ENCODE results near the gene FAM193A.

Gene FAM193A

DNA sequence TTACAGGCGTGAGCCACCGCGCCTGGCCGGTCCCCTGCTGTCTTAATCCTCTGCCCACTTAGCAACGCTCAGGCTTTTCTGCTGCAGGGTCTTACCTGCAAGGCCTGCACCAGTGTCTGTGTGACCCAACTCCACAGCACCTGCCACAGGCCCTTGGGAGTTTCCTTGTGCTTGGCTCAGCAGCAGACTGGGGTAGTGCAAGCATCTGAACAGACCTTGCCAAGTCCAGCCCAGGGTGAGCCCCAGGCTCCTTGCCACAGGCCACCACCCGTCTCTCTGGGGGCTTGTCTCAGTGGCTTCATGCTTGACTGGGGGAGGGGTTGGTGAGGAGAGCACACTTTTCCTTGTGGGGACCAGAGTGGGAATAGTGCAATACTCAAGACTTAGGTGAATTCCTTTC lies 87.0 kb downstream of the FAM193A start:
- ATAC-seq (ENCODE audit: low read depth), result no peak
- Histone ChIP-seq H3K4me3 (ENCODE audit: severe bottlenecking) (no peak overlapping the region), H3K9me3 (ENCODE audit: severe bottlenecking) (no peaks in the 10 kb centered on the region), H3K27me3 (ENCODE audit: insufficient read depth, poor library complexity, severe bottlenecking) (no peaks in the 10 kb centered on the region), H3K36me3 (ENCODE audit: low read depth) (peaks cover 20% of the 10 kb centered on the region), H3K4me1 (ENCODE audit: insufficient read depth, poor library complexity, severe bottlenecking) (peaks cover 5% of the 10 kb centered on the region), H3K27ac (ENCODE audit: poor library complexity, severe bottlenecking) (no peak overlapping the region)
- TF ChIP-seq, protein P1, sequence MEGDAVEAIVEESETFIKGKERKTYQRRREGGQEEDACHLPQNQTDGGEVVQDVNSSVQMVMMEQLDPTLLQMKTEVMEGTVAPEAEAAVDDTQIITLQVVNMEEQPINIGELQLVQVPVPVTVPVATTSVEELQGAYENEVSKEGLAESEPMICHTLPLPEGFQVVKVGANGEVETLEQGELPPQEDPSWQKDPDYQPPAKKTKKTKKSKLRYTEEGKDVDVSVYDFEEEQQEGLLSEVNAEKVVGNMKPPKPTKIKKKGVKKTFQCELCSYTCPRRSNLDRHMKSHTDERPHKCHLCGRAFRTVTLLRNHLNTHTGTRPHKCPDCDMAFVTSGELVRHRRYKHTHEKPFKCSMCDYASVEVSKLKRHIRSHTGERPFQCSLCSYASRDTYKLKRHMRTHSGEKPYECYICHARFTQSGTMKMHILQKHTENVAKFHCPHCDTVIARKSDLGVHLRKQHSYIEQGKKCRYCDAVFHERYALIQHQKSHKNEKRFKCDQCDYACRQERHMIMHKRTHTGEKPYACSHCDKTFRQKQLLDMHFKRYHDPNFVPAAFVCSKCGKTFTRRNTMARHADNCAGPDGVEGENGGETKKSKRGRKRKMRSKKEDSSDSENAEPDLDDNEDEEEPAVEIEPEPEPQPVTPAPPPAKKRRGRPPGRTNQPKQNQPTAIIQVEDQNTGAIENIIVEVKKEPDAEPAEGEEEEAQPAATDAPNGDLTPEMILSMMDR (IDR thresholded peaks at IDR 0.05; ENCODE audit: poor library complexity, severe bottlenecking), result no peak
- no peak for DNase-seq (ENCODE audit: low spot score)

DNA sequence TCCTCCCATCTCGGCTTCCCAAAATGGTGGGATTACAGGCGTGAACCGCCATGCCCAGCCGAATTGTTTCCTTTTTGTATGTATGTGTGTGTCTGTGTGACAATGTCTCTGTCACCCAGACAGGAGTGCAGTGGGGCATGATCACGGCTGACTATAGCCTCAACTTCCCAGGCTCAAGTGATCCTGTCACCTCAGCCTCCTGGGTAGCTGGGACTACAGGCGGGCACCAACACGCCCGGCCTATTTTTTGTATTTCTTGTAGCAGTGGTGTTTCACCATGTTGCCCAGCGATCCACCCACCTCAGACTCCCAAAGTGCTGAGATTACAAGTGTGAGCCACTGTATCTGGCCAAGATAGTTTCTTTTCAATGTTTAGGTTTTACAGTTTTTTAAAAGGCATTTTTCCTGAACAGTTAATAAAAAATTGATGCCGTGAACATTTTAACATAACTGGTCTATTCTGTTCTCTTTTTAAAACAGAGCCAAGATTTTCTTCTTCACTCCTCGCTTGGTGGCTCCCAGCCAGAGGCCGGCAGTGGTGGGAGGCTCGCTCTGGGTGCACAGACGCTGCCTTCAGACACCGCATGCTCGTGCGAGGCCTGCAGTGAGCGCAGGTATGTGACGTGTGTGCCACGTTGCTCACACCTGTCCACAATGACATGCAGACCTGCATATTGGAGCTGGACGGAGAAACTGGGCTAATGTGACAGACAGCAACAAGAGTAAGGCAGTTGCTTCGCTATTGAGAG lies 88.5 kb downstream of the FAM193A start:
- ATAC-seq (ENCODE audit: low read depth), result no peak; the same call in 2 of the 3 replicates
- Histone ChIP-seq H3K27me3 (ENCODE audit: insufficient read depth, poor library complexity, severe bottlenecking) (no peaks in the 10 kb centered on the region), H3K4me1 (ENCODE audit: insufficient read depth, poor library complexity, severe bottlenecking) (peaks cover 5% of the 10 kb centered on the region), H3K27ac (ENCODE audit: poor library complexity, severe bottlenecking) (no peak overlapping the region), H3K9me3 (ENCODE audit: severe bottlenecking) (no peaks in the 10 kb centered on the region), H3K36me3 (ENCODE audit: low read depth) (peaks cover 22% of the 10 kb centered on the region), H3K4me3 (ENCODE audit: severe bottlenecking) (no peak overlapping the region)
- TF ChIP-seq, protein P1 (IDR thresholded peaks at IDR 0.05; ENCODE audit: poor library complexity, severe bottlenecking), result no peak
- DNase-seq (ENCODE audit: low spot score), result no peak

DNA sequence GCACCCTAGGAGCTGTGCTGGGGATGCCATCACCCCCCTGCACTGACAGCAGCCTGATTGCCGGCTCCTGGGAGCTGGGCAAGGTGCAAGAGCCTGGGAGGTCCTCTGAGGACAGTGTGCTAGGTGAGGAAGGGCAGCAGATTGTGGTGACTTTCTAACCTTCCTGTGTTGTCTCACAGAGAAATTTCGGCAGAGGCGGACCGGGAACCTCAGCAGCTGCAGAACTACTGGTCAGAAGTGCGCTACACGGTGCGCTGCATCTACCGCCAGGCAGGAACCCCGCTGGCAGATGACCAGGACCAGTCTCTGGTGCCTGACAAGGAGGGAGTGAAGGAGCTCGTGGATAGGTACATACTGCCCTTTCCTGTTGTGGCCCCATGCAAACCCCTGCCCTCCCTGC lies 89.8 kb downstream of the FAM193A start:
- no peaks in the 10 kb centered on the region for H3K9me3 ChIP-seq (ENCODE audit: severe bottlenecking)
- H3K4me3 ChIP-seq (ENCODE audit: severe bottlenecking), result no peak overlapping the region
- peaks cover 33% of the 10 kb centered on the region for H3K36me3 ChIP-seq (ENCODE audit: low read depth)
- TF ChIP-seq, protein P1 (IDR thresholded peaks at IDR 0.05; ENCODE audit: poor library complexity, severe bottlenecking), result no peak
- ATAC-seq (ENCODE audit: low read depth) (no peak), DNase-seq (ENCODE audit: low spot score) (no peak)
- no peaks in the 10 kb centered on the region for H3K27me3 ChIP-seq (ENCODE audit: insufficient read depth, poor library complexity, severe bottlenecking)
- peaks cover 5% of the 10 kb centered on the region for H3K4me1 ChIP-seq (ENCODE audit: insufficient read depth, poor library complexity, severe bottlenecking)
- H3K27ac ChIP-seq (ENCODE audit: poor library complexity, severe bottlenecking), result no peak overlapping the region

DNA sequence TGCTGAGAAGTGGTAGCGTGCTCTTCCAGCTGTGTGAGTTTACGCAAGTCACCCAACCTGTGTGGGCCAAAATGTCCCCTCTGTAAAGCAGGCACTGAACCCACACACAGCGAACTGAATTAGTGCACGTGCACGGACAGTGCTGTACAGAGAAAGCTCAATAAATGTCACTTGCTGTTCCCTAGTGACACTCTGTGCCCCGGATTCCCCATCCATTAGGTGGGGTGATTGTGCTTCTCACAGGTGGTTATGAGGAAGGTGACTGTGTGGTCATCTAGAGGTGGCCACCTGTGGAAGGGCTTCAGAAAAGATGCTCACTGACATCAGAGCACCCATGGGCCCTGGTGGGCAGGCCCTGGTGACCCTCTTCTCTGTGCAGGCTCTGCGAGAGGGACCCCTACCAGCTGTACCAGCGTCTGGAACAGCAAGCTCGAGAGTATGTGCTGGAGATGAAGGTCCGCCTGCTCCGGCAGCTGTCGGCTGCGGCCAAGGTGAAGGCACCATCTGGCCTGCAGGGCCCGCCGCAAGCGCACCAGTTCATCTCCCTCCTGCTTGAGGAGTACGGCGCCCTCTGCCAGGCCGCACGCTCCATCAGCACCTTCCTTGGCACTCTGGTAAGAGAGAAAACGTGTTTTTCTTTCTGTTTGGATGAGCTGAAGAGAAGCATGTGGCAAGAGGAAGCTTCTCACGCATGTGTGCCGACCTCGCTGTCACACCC lies 94.3 kb downstream of the FAM193A start:
- ATAC-seq (ENCODE audit: low read depth) (no peak), DNase-seq (ENCODE audit: low spot score) (no peak)
- Histone ChIP-seq H3K4me1 (ENCODE audit: insufficient read depth, poor library complexity, severe bottlenecking) (no peaks in the 10 kb centered on the region), H3K27ac (ENCODE audit: poor library complexity, severe bottlenecking) (no peak overlapping the region), H3K27me3 (ENCODE audit: insufficient read depth, poor library complexity, severe bottlenecking) (no peaks in the 10 kb centered on the region), H3K9me3 (ENCODE audit: severe bottlenecking) (no peaks in the 10 kb centered on the region), H3K36me3 (ENCODE audit: low read depth) (peaks cover 58% of the 10 kb centered on the region), H3K4me3 (ENCODE audit: severe bottlenecking) (no peak overlapping the region)
- TF ChIP-seq, protein P1 (IDR thresholded peaks at IDR 0.05; ENCODE audit: poor library complexity, severe bottlenecking), result no peak

DNA sequence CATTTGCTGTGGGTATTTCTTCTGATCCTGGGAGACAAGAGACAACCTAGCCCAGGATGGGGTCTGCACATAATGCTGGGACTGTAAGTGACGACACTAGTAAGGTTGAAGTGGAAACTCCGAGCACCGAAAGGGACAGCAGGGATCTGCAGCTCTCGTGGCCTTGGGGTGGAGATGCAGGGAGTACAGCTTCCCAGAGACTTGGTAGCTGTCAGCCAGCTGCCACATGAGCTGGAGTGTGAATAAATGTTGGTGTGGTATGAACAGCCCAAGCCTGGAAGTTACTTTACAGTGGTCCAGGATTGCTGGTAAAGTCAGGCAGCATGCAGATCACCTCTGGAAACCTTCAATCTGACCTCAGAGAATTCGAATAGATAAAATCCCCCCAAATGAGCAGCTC lies 97.6 kb downstream of the FAM193A start:
- no peak for DNase-seq (ENCODE audit: low spot score)
- Histone ChIP-seq H3K4me3 (ENCODE audit: severe bottlenecking) (no peak overlapping the region), H3K27ac (ENCODE audit: poor library complexity, severe bottlenecking) (no peak overlapping the region), H3K4me1 (ENCODE audit: insufficient read depth, poor library complexity, severe bottlenecking) (no peaks in the 10 kb centered on the region), H3K27me3 (ENCODE audit: insufficient read depth, poor library complexity, severe bottlenecking) (no peaks in the 10 kb centered on the region), H3K9me3 (ENCODE audit: severe bottlenecking) (no peaks in the 10 kb centered on the region), H3K36me3 (ENCODE audit: low read depth) (peaks cover 60% of the 10 kb centered on the region)
- TF ChIP-seq, protein P1 (IDR thresholded peaks at IDR 0.05; ENCODE audit: poor library complexity, severe bottlenecking), result no peak
- no peak for ATAC-seq (ENCODE audit: low read depth)
